Measurements from ENCODE around the gene TMIGD1. TPM values are rescaled to one million over a fixed set of nuclear protein-coding genes. Genes with fewer than 3 reads are reported as not detected.

TMIGD1 gene
- total and polyA plus RNA-seq, 2 of the 13 experiments (the other 11 are each of a cell fraction or from before 2014, with no cell fraction given), result not detected

GRCh38 chr17:30309591-30309990, 24.3 kb downstream of the TMIGD1 start:
- intact Hi-C loops (cut with micrococcal nuclease; ENCODE audit: unreplicated experiment), result no loop called here
- DNase-seq (ENCODE audit: low spot score), result no peak
- no peaks in the 10 kb centered on the region for H3K9me3 ChIP-seq (ENCODE audit: low read length)
- whole genome bisulfite sequencing (ENCODE audit: low lambda C conversion rate), result 59% methylated on average over 6 of the region's 6 CpGs
- peaks cover under 1% of the 10 kb centered on the region; the same call in 1 of the 2 replicates for H3K4me1 ChIP-seq (ENCODE audit: insufficient read depth, low read length)
- ATAC-seq, result no peak
- FAIRE-seq, result no peak
- 0 out of 5 replicates have a peak, but pooled peaks cover 0 to under 1% of the 10 kb centered on the region in 2 experiments for H3K27me3 ChIP-seq (ENCODE audit: control insufficient read depth in 1 of 2, insufficient read depth in 2 of 2, low read length in 2 of 2)
- ChIA-PET CTCF (ENCODE audit: low intra/inter-chr PET ratio, low total read pairs) (no interaction called here), POLR2A (no interaction called here)
- in situ Hi-C loops (cut with HindIII; ENCODE audit: extremely low pct_ligation_motif_present, low pct_unique_long_range_greater_than_20kb), result no loop called here
- no peak overlapping the region for H3K4me2 ChIP-seq (ENCODE audit: low read depth, low read length)
- H2AFZ ChIP-seq (ENCODE audit: low read length), result no peak overlapping the region
- H4K20me1 ChIP-seq (ENCODE audit: insufficient read depth, low read length), result no peaks in the 10 kb centered on the region
- H3K4me3 ChIP-seq (replicated peaks in 1 of 3; ENCODE audit: insufficient read depth in 1 of 3, low read depth in 2 of 3, low read length in 3 of 3), result no peak overlapping the region
- H3K36me3 ChIP-seq (replicated peaks in 1 of 2; ENCODE audit: control insufficient read depth in 1 of 2, insufficient read depth in 2 of 2, low read length in 2 of 2), result no peaks in the 10 kb centered on the region
- no peak overlapping the region for H3K27ac ChIP-seq (ENCODE audit: extremely low read length, insufficient read depth, low read length)
- TF ChIP-seq HOXA9 (CRISPR knock-in tag; IDR thresholded peaks at IDR 0.05; ENCODE audit: borderline replicate concordance), result no peak
- TF ChIP-seq REL (CRISPR knock-in tag; conservative IDR thresholded peaks at IDR 0.05), result no peak
- TF ChIP-seq SATB2 (CRISPR knock-in tag; IDR thresholded peaks at IDR 0.05), result no peak
- no peak for TF ChIP-seq ARID2 (CRISPR knock-in tag; IDR thresholded peaks at IDR 0.05; ENCODE audit: borderline replicate concordance)
- no peak for TF ChIP-seq ZNF275 (CRISPR knock-in tag; IDR thresholded peaks at IDR 0.05; ENCODE audit: borderline replicate concordance)
- TF ChIP-seq KLF6 (CRISPR knock-in tag; IDR thresholded peaks at IDR 0.05), result no peak
- TF ChIP-seq EEA1 (CRISPR knock-in tag; IDR thresholded peaks at IDR 0.05; ENCODE audit: borderline replicate concordance), result no peak
- TF ChIP-seq, protein P1, sequence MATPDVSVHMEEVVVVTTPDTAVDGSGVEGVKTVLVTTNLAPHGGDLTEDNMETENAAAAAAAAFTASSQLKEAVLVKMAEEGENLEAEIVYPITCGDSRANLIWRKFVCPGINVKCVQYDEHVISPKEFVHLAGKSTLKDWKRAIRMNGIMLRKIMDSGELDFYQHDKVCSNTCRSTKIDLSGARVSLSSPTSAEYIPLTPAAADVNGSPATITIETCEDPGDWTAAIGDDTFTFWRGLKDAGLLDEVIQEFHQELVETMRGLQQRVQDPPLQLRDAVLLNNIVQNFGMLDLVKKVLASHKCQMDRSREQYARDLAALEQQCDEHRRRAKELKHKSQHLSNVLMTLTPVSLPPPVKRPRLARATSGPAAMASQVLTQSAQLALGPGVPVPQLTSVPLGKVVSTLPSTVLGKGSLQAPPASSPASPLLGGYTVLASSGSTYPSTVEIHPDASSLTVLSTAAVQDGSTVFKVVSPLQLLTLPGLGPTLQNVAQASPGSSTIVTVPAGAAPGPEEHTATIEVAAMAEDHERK (CRISPR knock-in tag; IDR thresholded peaks at IDR 0.05; ENCODE audit: low read depth), result no peak
- no peak for TF ChIP-seq ZNF556 (CRISPR knock-in tag; IDR thresholded peaks at IDR 0.05; ENCODE audit: borderline replicate concordance)
- no peak for TF ChIP-seq ATM (IDR thresholded peaks at IDR 0.05; ENCODE audit: borderline replicate concordance)
- TF ChIP-seq, protein P2, sequence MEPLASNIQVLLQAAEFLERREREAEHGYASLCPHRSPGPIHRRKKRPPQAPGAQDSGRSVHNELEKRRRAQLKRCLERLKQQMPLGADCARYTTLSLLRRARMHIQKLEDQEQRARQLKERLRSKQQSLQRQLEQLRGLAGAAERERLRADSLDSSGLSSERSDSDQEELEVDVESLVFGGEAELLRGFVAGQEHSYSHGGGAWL (CRISPR knock-in tag; IDR thresholded peaks at IDR 0.05), result no peak
- H3K9ac ChIP-seq (ENCODE audit: insufficient read depth, low read depth, low read length), result no peak overlapping the region
- no TSS peak for BruUV-seq (replicated peaks)
- H3K79me2 ChIP-seq (ENCODE audit: insufficient read depth, low read length), result no peaks in the 10 kb centered on the region
